GM18951 (cell line): ENCODE measurements around the gene THRB.

Experiments used
- POLR2A ChIP-seq: IDR thresholded peaks from 4 replicates; pipeline ENCODE4 v1.6.1; 2011; ENCODE audit warnings: mild to moderate bottlenecking; ENCODE audit not compliant: insufficient read length, insufficient read depth; ENCODE audit errors: extremely low read depth
- in situ Hi-C: fragments of 300-500 bp; cut with MboI; formaldehyde crosslinking; loops from one replicate; pipeline ENCODE4 v1.12.0; 2022; ENCODE audit warnings: low sequenced_read_pairs, mixed read lengths, inconsistent platforms; ENCODE audit not compliant: unreplicated experiment

The THRB gene

GRCh38 chr3:24375947-24376384 lies 118.7 kb downstream of the THRB start:
- in situ Hi-C loops: no loop called here
- no peak for TF ChIP-seq POLR2A

DNA sequence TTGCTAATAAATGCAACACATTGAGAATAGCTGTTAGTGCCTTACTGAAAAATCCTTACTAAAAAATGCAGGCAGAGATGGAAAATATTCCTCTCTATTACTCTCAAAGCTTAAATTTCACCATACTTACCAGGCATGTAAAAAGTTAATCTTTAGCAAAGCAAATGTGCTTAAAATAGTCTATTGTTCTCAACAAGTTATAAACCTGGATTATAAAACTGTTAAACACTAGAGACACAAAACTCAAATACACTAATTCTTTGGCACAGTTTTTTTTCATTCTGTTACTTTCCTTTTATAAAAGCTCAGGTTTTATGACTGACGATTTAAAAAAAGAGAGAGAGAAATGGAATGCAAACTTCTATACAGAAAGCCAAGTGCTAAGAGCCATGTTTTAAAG lies 119.8 kb downstream of the THRB start:
- in situ Hi-C loops: no loop called here

GRCh38 chr3:24373198-24373959 lies 121.3 kb downstream of the THRB start:
- TF ChIP-seq POLR2A: no peak
- in situ Hi-C loops: no loop called here

More for the DNA sequence above, 119.8 kb downstream of the THRB start:
- no peak for TF ChIP-seq POLR2A

DNA sequence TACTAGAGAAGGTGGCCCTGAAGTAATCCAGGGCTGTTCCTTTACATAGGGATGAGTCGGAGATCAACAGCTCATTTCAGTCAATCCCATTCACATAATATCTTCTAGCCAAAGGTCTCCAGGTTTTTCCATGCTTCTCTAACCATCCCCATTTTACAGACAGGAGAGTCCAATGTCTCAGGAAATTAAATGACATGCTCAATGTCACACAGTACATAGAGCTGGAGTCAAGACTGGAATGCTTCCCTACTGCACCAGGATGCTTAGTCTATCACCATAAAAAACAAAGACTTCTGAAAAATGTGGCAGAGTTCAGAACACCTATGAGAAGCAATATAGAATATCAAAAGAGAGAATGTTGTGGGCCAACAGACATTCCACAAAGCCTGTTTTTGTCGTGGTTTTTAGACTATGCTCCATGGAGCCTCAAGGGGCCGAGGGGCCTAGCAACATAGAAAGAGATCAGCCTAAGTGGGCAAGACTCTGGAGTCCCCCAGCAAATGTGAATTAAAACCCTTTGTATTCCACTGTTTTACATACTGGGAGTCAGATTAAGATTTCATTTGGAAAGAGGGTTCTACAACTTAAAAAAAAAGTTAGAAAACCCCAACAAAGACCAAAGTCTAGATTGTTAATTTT lies 122.0 kb downstream of the THRB start:
- TF ChIP-seq POLR2A: no peak
- in situ Hi-C loops: no loop called here

DNA sequence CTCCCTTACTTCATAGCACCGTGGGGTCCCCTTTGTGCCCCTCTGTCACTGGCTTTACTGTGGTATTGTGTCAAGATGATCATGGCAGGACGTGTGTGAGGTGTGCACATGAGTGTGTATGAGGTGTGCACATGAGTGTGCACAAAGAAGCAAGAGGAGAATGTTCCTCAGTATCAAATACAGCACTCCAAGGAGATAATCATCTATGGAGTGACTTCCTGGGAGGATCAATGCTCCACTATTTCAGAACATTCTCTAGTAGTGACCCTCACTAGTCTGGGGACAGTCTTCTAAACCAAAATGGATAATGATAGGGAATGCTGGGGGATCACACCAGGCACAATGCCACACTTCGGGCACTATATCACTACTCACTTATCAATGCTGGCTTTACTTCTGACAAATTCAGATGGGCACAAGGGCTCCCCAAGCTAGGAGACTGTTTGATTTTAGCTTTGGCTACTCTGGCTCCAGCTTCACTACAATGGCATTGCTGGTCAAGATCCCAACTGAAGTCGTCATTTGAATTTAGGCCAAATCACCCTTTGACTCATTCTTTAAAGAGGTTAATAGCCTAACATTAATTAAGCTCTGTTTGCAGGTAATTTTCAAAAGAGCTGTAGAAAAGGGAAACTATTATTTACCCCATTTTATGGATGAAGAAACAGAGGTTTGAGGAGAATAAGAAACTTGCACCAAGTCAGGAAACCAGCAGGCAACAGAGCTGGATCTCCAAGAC lies 124.1 kb downstream of the THRB start:
- in situ Hi-C loops: no loop called here
- TF ChIP-seq POLR2A: no peak

DNA sequence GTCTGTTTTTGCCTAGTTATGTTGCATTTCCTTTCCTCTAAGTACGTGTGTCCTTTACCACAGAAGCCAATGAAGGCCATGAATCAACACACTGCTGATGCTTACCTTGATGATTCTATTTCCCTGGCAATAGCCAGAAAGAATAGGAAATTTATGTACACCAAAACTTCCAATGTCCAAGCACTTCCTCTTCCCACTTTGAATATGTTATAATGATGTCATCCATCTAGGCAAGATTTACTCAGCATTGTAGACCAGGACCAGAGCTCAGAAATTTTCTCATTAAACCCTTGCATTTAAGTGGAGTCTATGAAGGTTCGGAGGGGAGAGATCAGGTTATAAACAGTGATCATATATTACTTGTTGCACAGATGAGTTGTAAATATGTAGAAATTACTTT lies 126.0 kb downstream of the THRB start:
- no peak for TF ChIP-seq POLR2A
- in situ Hi-C loops: no loop called here

- no peak for TF ChIP-seq POLR2A
- in situ Hi-C loops: no loop called here
Observed at GRCh38 chr3:24367664-24368264, 126.9 kb downstream of the THRB start.

DNA sequence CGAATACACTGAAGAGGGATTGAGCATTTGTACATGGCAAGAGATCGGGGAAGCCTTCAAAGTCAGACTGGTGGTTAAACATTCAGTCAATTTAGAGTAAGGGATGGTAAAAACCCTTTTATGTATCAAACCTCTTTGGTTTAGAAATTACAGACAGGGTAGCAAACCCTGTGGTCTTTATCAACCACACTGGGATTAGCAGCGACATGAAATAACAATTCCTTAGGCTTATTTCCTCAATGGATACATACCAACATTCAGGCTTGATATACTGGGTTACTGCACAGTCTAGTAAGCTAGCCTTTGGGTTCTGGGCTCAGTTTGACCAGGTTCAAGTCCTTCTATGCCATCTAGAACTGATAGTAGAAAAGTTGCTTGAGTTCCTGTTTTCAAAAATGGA lies 127.4 kb downstream of the THRB start:
- in situ Hi-C loops: no loop called here
- no peak for TF ChIP-seq POLR2A

DNA sequence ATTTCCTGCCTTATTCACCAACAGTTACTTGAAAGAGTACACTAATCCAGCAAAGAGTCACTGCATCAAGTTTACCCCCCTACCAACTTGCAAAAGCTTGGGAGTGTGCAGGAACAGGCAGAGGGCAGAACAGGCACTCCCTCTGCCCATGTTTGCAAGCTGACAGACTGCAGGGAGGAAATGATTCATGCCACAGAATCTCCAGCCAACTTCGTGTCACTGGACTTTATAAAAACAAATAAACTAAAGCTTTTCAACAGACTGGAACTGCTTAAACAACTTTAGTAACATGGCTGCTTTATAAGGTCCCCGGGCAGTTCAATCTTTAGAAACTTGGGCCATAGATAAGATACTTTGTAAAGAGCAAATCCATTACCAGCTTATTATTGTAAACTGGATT lies 129.5 kb downstream of the THRB start:
- no peak for TF ChIP-seq POLR2A
- in situ Hi-C loops: no loop called here

- TF ChIP-seq POLR2A: no peak
- in situ Hi-C loops: no loop called here
Observed at GRCh38 chr3:24364359-24364758, 130.3 kb downstream of the THRB start.

GRCh38 chr3:24363242-24363641 lies 131.4 kb downstream of the THRB start:
- no peak for TF ChIP-seq POLR2A
- in situ Hi-C loops: no loop called here

GRCh38 chr3:24361623-24362022 lies 133.0 kb downstream of the THRB start:
- TF ChIP-seq POLR2A: no peak
- in situ Hi-C loops: no loop called here

- in situ Hi-C loops: no loop called here
Observed at GRCh38 chr3:24360957-24361356, 133.7 kb downstream of the THRB start.

More at GRCh38 chr3:24360957-24361356, 133.7 kb downstream of the THRB start:
- no peak for TF ChIP-seq POLR2A
